ENCODE measurements around the gene NFAT5. TPM values are rescaled to one million over a fixed set of nuclear protein-coding genes. Genes with fewer than 3 reads are reported as not detected.

The NFAT5 gene
- total and polyA plus RNA-seq, 9 of the 15 experiments (the other 6 are each of a cell fraction or from before 2014, with no cell fraction given) = 0.78 to 20.5 (median 12.4) TPM

DNA sequence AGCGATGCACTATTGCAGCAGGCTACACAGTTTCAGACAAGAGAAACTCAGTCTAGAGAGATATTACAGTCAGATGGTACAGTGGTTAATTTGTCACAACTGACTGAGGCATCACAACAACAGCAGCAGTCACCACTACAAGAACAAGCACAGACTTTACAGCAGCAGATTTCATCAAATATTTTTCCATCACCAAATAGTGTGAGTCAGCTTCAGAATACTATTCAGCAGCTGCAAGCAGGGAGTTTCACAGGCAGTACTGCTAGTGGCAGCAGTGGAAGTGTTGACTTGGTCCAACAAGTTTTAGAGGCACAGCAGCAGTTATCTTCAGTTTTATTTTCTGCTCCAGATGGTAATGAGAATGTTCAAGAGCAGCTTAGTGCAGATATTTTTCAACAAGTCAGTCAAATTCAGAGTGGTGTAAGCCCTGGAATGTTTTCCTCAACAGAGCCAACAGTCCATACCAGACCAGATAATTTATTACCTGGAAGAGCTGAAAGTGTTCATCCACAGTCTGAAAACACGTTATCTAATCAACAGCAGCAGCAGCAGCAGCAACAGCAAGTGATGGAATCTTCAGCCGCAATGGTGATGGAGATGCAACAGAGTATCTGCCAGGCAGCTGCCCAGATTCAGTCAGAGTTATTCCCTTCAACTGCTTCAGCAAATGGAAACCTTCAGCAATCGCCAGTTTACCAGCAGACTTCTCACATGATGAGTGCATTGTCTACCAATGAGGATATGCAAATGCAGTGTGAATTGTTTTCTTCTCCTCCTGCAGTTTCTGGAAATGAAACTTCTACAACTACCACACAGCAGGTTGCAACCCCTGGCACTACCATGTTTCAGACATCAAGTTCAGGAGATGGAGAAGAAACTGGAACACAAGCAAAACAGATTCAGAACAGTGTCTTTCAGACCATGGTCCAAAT lies 126.5 kb downstream of the NFAT5 start:
- ATAC-seq = no peak
- no peaks in the 10 kb centered on the region for H3K79me2 ChIP-seq (ENCODE audit: control insufficient read depth, insufficient read depth, low read length)
- no peaks in the 10 kb centered on the region for H4K20me1 ChIP-seq (replicated peaks; ENCODE audit: control insufficient read depth, insufficient read depth, low read length)
- no peak overlapping the region for H3K9ac ChIP-seq (ENCODE audit: insufficient read depth in 1 of 2, low read depth in 2 of 2, low read length in 2 of 2)
- no peak overlapping the region for H3K4me3 ChIP-seq
- no peak for TF ChIP-seq ZNF644 (tag; IDR thresholded peaks at IDR 0.05; ENCODE audit: low read depth)
- TF ChIP-seq ZNF143 (CRISPR knock-in tag; IDR thresholded peaks at IDR 0.05) = no peak
- TF ChIP-seq OTX1 (CRISPR knock-in tag; IDR thresholded peaks at IDR 0.05) = no peak
- FAIRE-seq = no peak
- no peaks in the 10 kb centered on the region for H3K9me3 ChIP-seq (replicated peaks; ENCODE audit: control insufficient read depth, insufficient read depth, low read depth, low read length)
- no peak overlapping the region for H2AFZ ChIP-seq (ENCODE audit: low read depth, low read length)
- in situ Hi-C loops (cut with MboI) (no loop called here), intact Hi-C loops (cut with micrococcal nuclease) (no loop called here)
- H3K4me2 ChIP-seq (ENCODE audit: insufficient read depth, low read length) = no peak overlapping the region
- BruUV-seq (replicated peaks) = no TSS peak
- no peak for DNase-seq (ENCODE audit: extremely low read depth in 1 of 4, low spot score in 3 of 4)
- CTCF ChIA-PET (ENCODE audit: low intra/inter-chr PET ratio) = no interaction called here
- no peaks in the 10 kb centered on the region for H3K27me3 ChIP-seq (ENCODE audit: control insufficient read depth in 2 of 2, insufficient read depth in 2 of 2, low read length in 2 of 2)
- no peaks in the 10 kb centered on the region for H3K9me1 ChIP-seq (ENCODE audit: control insufficient read depth, insufficient read depth, low read length)
- H3K27ac ChIP-seq (ENCODE audit: extremely low read depth, low read depth, low read length) = no peak overlapping the region
- POLR2A ChIA-PET = interaction anchor here (0.8 kb wide), 1 partner anchor 9 kb away, joined by 3 read pairs; no protein-coding TSS in a partner anchor
- H3K4me1 ChIP-seq (replicated peaks in 1 of 2; ENCODE audit: control insufficient read depth in 2 of 2, insufficient read depth in 2 of 2, low read length in 2 of 2) = no peaks in the 10 kb centered on the region
- WGBS (ENCODE audit: insufficient coverage, low coverage, missing lambda C conversion rate) = 64% methylated on average over 4 of the region's 4 CpGs
- peaks cover 71% of the 10 kb centered on the region for H3K36me3 ChIP-seq (ENCODE audit: control insufficient read depth, insufficient read depth, low read length)

DNA sequence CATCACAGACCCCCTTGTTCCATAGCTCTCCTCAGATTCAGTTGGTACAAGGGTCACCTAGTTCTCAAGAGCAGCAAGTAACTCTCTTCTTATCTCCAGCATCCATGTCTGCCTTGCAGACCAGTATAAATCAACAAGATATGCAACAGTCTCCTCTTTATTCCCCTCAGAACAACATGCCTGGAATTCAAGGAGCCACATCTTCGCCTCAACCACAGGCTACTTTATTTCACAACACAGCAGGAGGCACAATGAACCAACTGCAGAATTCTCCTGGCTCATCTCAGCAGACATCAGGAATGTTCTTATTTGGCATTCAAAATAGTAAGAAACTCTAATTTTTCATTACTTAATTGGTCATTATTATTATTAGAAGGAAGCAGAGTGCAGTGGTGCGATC lies 128.2 kb downstream of the NFAT5 start:
- TF ChIP-seq SP1 (CRISPR knock-in tag; IDR thresholded peaks at IDR 0.05) (no peak), MBD2 (IDR thresholded peaks at IDR 0.05; ENCODE audit: borderline replicate concordance, low read depth) (no peak)
- Histone ChIP-seq H2AFZ (ENCODE audit: low read depth, low read length) (no peak overlapping the region), H3K4me2 (ENCODE audit: insufficient read depth, low read length) (no peak overlapping the region), H3K27ac (ENCODE audit: extremely low read depth, low read depth, low read length) (no peak overlapping the region), H3K9ac (ENCODE audit: insufficient read depth in 1 of 2, low read depth in 2 of 2, low read length in 2 of 2) (no peak overlapping the region), H3K36me3 (ENCODE audit: control insufficient read depth, insufficient read depth, low read length) (peaks cover 81% of the 10 kb centered on the region), H3K79me2 (ENCODE audit: control insufficient read depth, insufficient read depth, low read length) (no peaks in the 10 kb centered on the region), H4K20me1 (replicated peaks; ENCODE audit: control insufficient read depth, insufficient read depth, low read length) (no peaks in the 10 kb centered on the region), H3K4me3 (no peak overlapping the region), H3K9me3 (replicated peaks; ENCODE audit: control insufficient read depth, insufficient read depth, low read depth, low read length) (no peaks in the 10 kb centered on the region), H3K4me1 (replicated peaks in 1 of 2; ENCODE audit: control insufficient read depth in 2 of 2, insufficient read depth in 2 of 2, low read length in 2 of 2) (no peaks in the 10 kb centered on the region), H3K27me3 (ENCODE audit: control insufficient read depth in 2 of 2, insufficient read depth in 2 of 2, low read length in 2 of 2) (no peaks in the 10 kb centered on the region), H3K9me1 (ENCODE audit: control insufficient read depth, insufficient read depth, low read length) (no peaks in the 10 kb centered on the region)
- CTCF ChIA-PET (ENCODE audit: low intra/inter-chr PET ratio) = no interaction called here
- no peak for ATAC-seq
- intact Hi-C loops (cut with micrococcal nuclease) = no loop called here
- POLR2A ChIA-PET = no interaction called here
- no TSS peak for BruUV-seq (replicated peaks)
- in situ Hi-C loops (cut with MboI) = no loop called here
- 91% methylated on average over 2 of the region's 2 CpGs for WGBS (ENCODE audit: insufficient coverage, low coverage, missing lambda C conversion rate)
- no peak for FAIRE-seq
- DNase-seq (ENCODE audit: extremely low read depth in 1 of 4, low spot score in 3 of 4) = no peak

All from K562 (cell line).